HEK293T (cell line): ENCODE measurements around the gene SMARCC1.

Experiments
- FOXM1 ChIP-seq: fragments of 450-650 bp; IDR thresholded peaks from 2 replicates; pipeline ENCODE4 v1.6.1; 2017; ENCODE audit warnings: mild to moderate bottlenecking, borderline replicate concordance
- L3MBTL2 ChIP-seq: fragments of 450-650 bp; conservative IDR thresholded peaks from 2 replicates; pipeline ENCODE4 v1.6.1; 2016; ENCODE audit warnings: mild to moderate bottlenecking
- SUZ12 ChIP-seq: fragments of 450-650 bp; IDR thresholded peaks from 2 replicates; pipeline ENCODE4 v1.6.1; 2016; ENCODE audit warnings: mild to moderate bottlenecking
- TARDBP ChIP-seq: fragments of 450-650 bp; IDR thresholded peaks from 2 replicates; pipeline ENCODE4 v1.6.1; 2016
- TF ChIP-seq, protein P1 (sequence below): fragments of 450-650 bp; IDR thresholded peaks from 2 replicates; pipeline ENCODE4 v1.6.1; 2016

- TF ChIP-seq FOXM1 (no peak), L3MBTL2 (no peak), TARDBP (no peak), SUZ12 (no peak)
- TF ChIP-seq, protein P1, sequence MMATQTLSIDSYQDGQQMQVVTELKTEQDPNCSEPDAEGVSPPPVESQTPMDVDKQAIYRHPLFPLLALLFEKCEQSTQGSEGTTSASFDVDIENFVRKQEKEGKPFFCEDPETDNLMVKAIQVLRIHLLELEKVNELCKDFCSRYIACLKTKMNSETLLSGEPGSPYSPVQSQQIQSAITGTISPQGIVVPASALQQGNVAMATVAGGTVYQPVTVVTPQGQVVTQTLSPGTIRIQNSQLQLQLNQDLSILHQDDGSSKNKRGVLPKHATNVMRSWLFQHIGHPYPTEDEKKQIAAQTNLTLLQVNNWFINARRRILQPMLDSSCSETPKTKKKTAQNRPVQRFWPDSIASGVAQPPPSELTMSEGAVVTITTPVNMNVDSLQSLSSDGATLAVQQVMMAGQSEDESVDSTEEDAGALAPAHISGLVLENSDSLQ, result no peak
Measured at GRCh38 chr3:47817609-47818008, 35.9 kb upstream of the SMARCC1 start.
